ENCODE data around the gene PCK1. TPM values are rescaled to one million over a fixed set of nuclear protein-coding genes. Genes with fewer than 3 reads are reported as not detected.

Gene PCK1
- total and polyA plus RNA-seq, 2 of the 8 experiments (the other 6 are each of a cell fraction or from before 2014, with no cell fraction given): not detected

DNA sequence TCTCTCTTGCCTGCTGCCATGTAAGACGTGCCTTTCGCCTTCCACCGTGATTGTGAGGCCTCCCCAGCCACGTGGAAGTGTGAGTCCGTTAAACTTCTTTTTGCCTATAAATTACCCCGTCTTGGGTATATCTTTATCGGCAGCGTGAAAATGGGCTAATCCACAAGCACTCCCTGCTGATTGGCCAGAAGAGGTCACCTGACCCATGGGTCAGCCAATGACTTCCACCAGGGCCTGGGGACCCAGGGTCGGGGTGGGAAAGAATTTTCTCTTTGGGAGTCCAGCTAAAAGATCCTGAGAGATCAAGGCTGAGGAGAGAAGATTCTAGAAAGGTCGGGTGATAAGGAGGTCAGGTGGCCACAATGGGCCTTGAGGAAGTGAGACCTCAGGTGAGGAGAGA, 42.2 kb downstream of the PCK1 start:
- H3K18ac ChIP-seq (ENCODE audit: extremely low read depth, low read length): no peak overlapping the region
- no peaks in the 10 kb centered on the region for H3K9me3 ChIP-seq (ENCODE audit: insufficient read depth in 2 of 2, low read depth in 1 of 2, low read length in 1 of 2)
- no peak overlapping the region for H2AK5ac ChIP-seq (ENCODE audit: low read depth, low read length)
- ChIA-PET POLR2A (ENCODE audit: partially characterized antibody) (no interaction called here), CTCF (ENCODE audit: partially characterized antibody) (interaction anchor here (1.2 to 2.0 kb wide), 4 partner anchors 17 to 606 kb away, joined by 3 to 8 read pairs (median 5); partner anchors contain the start of gene ZBP1)
- H2BK120ac ChIP-seq (replicated peaks; ENCODE audit: low read depth, low read length): no peak overlapping the region
- H4K5ac ChIP-seq (ENCODE audit: insufficient read length, low read depth, low read length): no peak overlapping the region
- H3K4ac ChIP-seq (replicated peaks; ENCODE audit: insufficient read length, low read depth, low read length): no peak overlapping the region
- no peaks in the 10 kb centered on the region for H3K36me3 ChIP-seq (ENCODE audit: control insufficient read depth in 2 of 4, insufficient read depth in 4 of 4, low read length in 3 of 4)
- no peaks in the 10 kb centered on the region for H3K79me2 ChIP-seq (ENCODE audit: control insufficient read depth in 1 of 2, insufficient read depth in 2 of 2, low read length in 2 of 2)
- H3K4me1 ChIP-seq (replicated peaks in 1 of 4; ENCODE audit: control insufficient read depth in 3 of 4, insufficient read depth in 4 of 4, low read length in 3 of 4): no peaks in the 10 kb centered on the region; a peak in 2 of 7 replicates
- no peak overlapping the region for H3K27ac ChIP-seq (ENCODE audit: low read depth, low read length)
- H3K9ac ChIP-seq (replicated peaks in 1 of 4; ENCODE audit: extremely low read depth in 1 of 4, low read depth in 3 of 4, low read length in 3 of 4): no peak overlapping the region
- no peak overlapping the region for H2BK15ac ChIP-seq (ENCODE audit: low read length)
- H3K56ac ChIP-seq (replicated peaks; ENCODE audit: insufficient read length, low read depth, low read length): no peak overlapping the region
- no peak overlapping the region for H2BK5ac ChIP-seq (ENCODE audit: low read depth, low read length)
- no peak overlapping the region for H3K23ac ChIP-seq (ENCODE audit: insufficient read length)
- FAIRE-seq (no peak), DNase-seq (ENCODE audit: low read depth in 1 of 2, low spot score in 2 of 2) (no peak)
- H3K23me2 ChIP-seq (ENCODE audit: low read depth, low read length): no peaks in the 10 kb centered on the region
- no peak overlapping the region for H3K4me2 ChIP-seq (ENCODE audit: insufficient read depth in 1 of 2, low read depth in 2 of 2, low read length in 2 of 2)
- no peak overlapping the region for H4K8ac ChIP-seq (ENCODE audit: extremely low read depth, insufficient read depth, low read length)
- no peaks in the 10 kb centered on the region for H3K79me1 ChIP-seq (ENCODE audit: low read depth, low read length)
- H2AFZ ChIP-seq (ENCODE audit: low read length): no peak overlapping the region
- H3K14ac ChIP-seq (ENCODE audit: insufficient read length): no peak overlapping the region
- no peak overlapping the region for H2BK20ac ChIP-seq (ENCODE audit: low read length)
- H2BK12ac ChIP-seq (ENCODE audit: low read depth, low read length): no peak overlapping the region
- no peak overlapping the region for H4K91ac ChIP-seq (replicated peaks; ENCODE audit: insufficient read length, low read length)
- no peaks in the 10 kb centered on the region for H3K27me3 ChIP-seq (replicated peaks in 1 of 4; ENCODE audit: control insufficient read depth in 3 of 4, extremely low read depth in 1 of 4, insufficient read depth in 3 of 4, low read length in 3 of 4)
- 93% methylated on average over 10 of the region's 10 CpGs; no CpG with 5 or more reads in 1 of the 2 experiments for WGBS, 2 experiments (ENCODE audit: extremely low coverage in 1 of 2, insufficient coverage in 1 of 2, insufficient read length in 1 of 2, insufficient replicate concordance in 2 of 2, low coverage in 1 of 2, low lambda C conversion rate in 2 of 2, missing lambda C conversion rate in 1 of 2)
- no peaks in the 10 kb centered on the region for H4K20me1 ChIP-seq (replicated peaks in 1 of 2; ENCODE audit: control insufficient read depth in 1 of 2, insufficient read depth in 2 of 2, low read length in 2 of 2)
- no peak overlapping the region for H3K4me3 ChIP-seq (ENCODE audit: extremely low read depth in 1 of 4, insufficient read depth in 2 of 4, low read depth in 3 of 4, low read length in 4 of 4)
- TF ChIP-seq TCF12 (IDR thresholded peaks at IDR 0.05; ENCODE audit: low read depth, low read length): no peak

All from H1 (cell line).